22Rv1 (cell line): ENCODE data around the gene GLI1.

ENCODE experiments used
- H3K27ac ChIP-seq: fragments of 450-650 bp; 2 replicates; pipeline ENCODE4 v1.5.1; 2017
- ZFX ChIP-seq: fragments of 450-650 bp; IDR thresholded peaks from 2 replicates; pipeline ENCODE4 v1.6.1; 2017; ENCODE audit warnings: antibody characterized with exemption, borderline replicate concordance
- TF ChIP-seq, protein P1 (sequence below): fragments of 450-650 bp; IDR thresholded peaks from 2 replicates; pipeline ENCODE4 v1.5.1; 2017; ENCODE audit warnings: mild to moderate bottlenecking

Gene GLI1

DNA sequence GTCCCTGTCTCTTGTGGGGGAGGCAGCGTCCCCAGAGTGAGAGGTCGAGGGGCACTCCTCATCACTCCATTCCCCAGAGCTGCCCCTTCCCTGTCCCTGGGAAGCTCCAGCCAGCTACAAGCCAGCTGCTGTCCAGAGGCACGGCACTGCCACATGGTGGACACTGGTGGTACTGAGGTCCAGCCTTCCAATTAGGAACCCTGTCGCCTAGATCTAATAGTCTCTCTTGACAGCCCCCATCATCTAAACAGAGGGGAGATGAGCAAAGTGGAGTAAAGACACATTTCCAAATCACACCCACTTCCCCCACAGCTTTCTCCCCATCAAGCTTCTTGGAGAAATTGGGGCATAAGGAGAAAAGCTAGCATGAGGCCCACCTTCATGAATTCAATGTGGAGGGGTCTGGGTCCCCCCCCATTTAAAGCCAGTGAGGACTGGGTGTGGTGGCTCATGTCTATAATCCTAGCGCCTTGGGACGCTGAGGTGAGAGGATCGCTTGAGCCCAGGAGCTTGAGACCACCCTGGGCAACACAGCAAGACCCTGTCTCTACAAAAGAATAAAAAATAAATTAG is 6.6 kb upstream of the GLI1 start:
- TF ChIP-seq, protein P1, sequence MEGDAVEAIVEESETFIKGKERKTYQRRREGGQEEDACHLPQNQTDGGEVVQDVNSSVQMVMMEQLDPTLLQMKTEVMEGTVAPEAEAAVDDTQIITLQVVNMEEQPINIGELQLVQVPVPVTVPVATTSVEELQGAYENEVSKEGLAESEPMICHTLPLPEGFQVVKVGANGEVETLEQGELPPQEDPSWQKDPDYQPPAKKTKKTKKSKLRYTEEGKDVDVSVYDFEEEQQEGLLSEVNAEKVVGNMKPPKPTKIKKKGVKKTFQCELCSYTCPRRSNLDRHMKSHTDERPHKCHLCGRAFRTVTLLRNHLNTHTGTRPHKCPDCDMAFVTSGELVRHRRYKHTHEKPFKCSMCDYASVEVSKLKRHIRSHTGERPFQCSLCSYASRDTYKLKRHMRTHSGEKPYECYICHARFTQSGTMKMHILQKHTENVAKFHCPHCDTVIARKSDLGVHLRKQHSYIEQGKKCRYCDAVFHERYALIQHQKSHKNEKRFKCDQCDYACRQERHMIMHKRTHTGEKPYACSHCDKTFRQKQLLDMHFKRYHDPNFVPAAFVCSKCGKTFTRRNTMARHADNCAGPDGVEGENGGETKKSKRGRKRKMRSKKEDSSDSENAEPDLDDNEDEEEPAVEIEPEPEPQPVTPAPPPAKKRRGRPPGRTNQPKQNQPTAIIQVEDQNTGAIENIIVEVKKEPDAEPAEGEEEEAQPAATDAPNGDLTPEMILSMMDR, result peak; percentile 99
- TF ChIP-seq ZFX, result no peak
- no peak overlapping the region for H3K27ac ChIP-seq

DNA sequence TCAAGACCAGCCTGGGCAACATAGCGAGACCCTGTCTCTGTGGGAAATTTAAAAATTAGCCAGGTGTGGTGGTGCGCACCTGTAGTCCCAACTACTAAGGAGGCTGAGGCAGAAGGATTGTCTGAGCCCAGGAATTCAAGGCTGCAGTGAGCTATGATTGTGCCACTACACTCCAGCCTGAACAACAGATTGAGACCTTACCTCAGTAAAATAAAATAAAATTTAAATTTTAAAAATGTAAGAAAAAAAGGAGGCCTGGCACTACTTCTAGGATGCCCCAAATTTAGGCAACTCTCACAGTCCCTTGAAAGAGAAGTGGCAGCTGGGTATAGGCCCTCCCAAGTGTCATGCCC is 5.4 kb upstream of the GLI1 start:
- TF ChIP-seq ZFX, result no peak
- TF ChIP-seq, protein P1, result no peak
- no peak overlapping the region for H3K27ac ChIP-seq

DNA sequence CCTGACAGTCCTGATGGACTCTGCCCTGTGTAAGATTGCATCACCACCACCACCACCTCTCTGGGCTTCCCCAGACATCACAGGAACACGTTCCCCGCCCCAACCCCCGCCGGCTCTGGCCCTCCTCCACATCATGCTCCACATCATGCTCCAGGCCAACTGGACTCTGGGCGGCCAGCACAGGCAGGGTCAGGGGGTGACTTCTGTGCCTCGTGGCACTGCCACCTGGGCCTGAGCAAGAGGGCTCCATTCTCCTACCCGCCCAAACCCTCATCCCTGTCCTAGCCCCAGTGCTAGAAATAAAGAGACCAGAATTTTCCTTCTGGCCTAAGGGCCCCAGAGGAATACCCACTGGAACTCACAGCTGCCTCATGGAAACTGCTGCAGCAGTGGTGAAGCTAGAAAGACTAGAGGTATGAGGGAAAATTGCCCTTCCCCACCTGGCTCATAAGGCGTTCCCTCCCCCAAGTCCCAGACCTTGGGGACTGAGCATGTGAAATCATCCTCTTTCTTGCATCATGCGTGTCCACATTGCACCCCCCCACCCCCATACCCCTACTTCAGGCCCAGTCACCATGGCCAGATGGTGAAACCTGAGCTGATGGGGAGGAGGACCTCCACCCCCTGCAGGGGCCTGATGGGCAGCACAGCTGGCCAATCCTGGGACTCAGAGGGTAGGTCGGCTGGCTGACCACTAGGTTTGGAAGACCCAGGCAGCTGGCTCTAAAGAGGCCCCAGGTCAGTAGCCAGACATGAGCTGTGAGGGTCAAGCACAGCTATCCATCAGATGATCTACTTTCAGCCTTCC is 4.8 kb upstream of the GLI1 start, which contains the start of gene INHBE:
INHBE (plus strand) TSS at position 742 of the 808 bp plus-strand sequence. CDS start 230 bp downstream, outside the sequence.
- H3K27ac ChIP-seq, result no peak within 1 kb of the TSS
- TF ChIP-seq, protein P1, result no peak
- TF ChIP-seq ZFX, result no peak

GRCh38 chr12:57455374-57456144 is 4.0 kb upstream of the GLI1 start:
- TF ChIP-seq, protein P1, result no peak
- TF ChIP-seq ZFX, result no peak
- H3K27ac ChIP-seq, result no peak overlapping the region

DNA sequence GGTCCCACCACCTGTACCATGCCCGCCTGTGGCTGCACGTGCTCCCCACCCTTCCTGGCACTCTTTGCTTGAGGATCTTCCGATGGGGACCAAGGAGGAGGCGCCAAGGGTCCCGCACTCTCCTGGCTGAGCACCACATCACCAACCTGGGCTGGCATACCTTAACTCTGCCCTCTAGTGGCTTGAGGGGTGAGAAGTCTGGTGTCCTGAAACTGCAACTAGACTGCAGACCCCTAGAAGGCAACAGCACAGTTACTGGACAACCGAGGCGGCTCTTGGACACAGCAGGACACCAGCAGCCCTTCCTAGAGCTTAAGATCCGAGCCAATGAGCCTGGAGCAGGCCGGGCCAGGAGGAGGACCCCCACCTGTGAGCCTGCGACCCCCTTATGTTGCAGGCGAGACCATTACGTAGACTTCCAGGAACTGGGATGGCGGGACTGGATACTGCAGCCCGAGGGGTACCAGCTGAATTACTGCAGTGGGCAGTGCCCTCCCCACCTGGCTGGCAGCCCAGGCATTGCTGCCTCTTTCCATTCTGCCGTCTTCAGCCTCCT is 3.4 kb upstream of the GLI1 start:
- TF ChIP-seq, protein P1, result peak; percentile 97
- TF ChIP-seq ZFX, result no peak
- H3K27ac ChIP-seq, result no peak overlapping the region

DNA sequence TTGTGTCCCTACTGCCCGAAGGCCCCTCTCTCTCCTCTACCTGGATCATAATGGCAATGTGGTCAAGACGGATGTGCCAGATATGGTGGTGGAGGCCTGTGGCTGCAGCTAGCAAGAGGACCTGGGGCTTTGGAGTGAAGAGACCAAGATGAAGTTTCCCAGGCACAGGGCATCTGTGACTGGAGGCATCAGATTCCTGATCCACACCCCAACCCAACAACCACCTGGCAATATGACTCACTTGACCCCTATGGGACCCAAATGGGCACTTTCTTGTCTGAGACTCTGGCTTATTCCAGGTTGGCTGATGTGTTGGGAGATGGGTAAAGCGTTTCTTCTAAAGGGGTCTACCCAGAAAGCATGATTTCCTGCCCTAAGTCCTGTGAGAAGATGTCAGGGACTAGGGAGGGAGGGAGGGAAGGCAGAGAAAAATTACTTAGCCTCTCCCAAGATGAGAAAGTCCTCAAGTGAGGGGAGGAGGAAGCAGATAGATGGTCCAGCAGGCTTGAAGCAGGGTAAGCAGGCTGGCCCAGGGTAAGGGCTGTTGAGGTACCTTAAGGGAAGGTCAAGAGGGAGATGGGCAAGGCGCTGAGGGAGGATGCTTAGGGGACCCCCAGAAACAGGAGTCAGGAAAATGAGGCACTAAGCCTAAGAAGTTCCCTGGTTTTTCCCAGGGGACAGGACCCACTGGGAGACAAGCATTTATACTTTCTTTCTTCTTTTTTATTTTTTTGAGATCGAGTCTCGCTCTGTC is 2.7 kb upstream of the GLI1 start:
- 0 out of 2 replicates have a peak overlapping the region, but pooled peaks have one; percentile 72 for H3K27ac ChIP-seq
- TF ChIP-seq ZFX, result no peak
- TF ChIP-seq, protein P1, result no peak
